SK-N-MC (cell line): ENCODE data around the gene CASQ2.

Experiments used
- DNase-seq: peaks from one replicate; pipeline ENCODE4 v3.0.0-alpha.2; 2011; ENCODE audit warnings: low read depth, low spot score
- H3K27ac ChIP-seq: fragments of 200-600 bp; sonication (generic); 2 replicates; pipeline ENCODE4 v1.5.1; 2016; ENCODE audit warnings: mixed run types
- H3K36me3 ChIP-seq: fragments of 200-600 bp; sonication (generic); 2 replicates; pipeline ENCODE4 v1.6.1; 2017; ENCODE audit warnings: antibody characterized with exemption, low read length, mixed read lengths; ENCODE audit not compliant: insufficient read depth
- H3K4me3 ChIP-seq: fragments of 200-600 bp; sonication (generic); 2 replicates; pipeline ENCODE4 v1.5.1; 2016
- H3K9ac ChIP-seq: fragments of 200-600 bp; sonication (generic); 2 replicates; pipeline ENCODE4 v1.8.0; 2017; ENCODE audit warnings: mixed run types, mixed read lengths; ENCODE audit not compliant: insufficient read length
- H3K9me3 ChIP-seq: fragments of 200-600 bp; sonication (generic); 2 replicates; pipeline ENCODE4 v1.6.1; 2017; ENCODE audit warnings: low read depth, mild to moderate bottlenecking, antibody characterized with exemption, low read length, moderate library complexity, mixed read lengths
- EZH2 ChIP-seq: fragments of 200-600 bp; sonication (generic); IDR thresholded peaks from one replicate; pipeline ENCODE4 v1.6.1; 2017; ENCODE audit warnings: antibody characterized with exemption
- FOXP2 ChIP-seq: optimal IDR thresholded peaks from 2 replicates; pipeline ENCODE3; 2011; ENCODE audit warnings: mild to moderate bottlenecking, moderate library complexity; ENCODE audit not compliant: insufficient read depth; ENCODE audit errors: extremely low read length, control extremely low read depth
- POLR2AphosphoS5 ChIP-seq: IDR thresholded peaks from 2 replicates; pipeline ENCODE4 v1.6.1; 2012; ENCODE audit warnings: mild to moderate bottlenecking, low read depth, low read length, borderline replicate concordance

Gene CASQ2

GRCh38 chr1:115771094-115771846 lies 2.8 kb upstream of the CASQ2 start:
- DNase-seq = no peak
- TF ChIP-seq FOXP2 = no peak
- TF ChIP-seq EZH2 = no peak
- no peak for TF ChIP-seq POLR2AphosphoS5
- Histone ChIP-seq H3K9ac (no peak overlapping the region), H3K36me3 (no peaks in the 10 kb centered on the region), H3K9me3 (no peaks in the 10 kb centered on the region), H3K27ac (no peak overlapping the region), H3K4me3 (no peak overlapping the region)

DNA sequence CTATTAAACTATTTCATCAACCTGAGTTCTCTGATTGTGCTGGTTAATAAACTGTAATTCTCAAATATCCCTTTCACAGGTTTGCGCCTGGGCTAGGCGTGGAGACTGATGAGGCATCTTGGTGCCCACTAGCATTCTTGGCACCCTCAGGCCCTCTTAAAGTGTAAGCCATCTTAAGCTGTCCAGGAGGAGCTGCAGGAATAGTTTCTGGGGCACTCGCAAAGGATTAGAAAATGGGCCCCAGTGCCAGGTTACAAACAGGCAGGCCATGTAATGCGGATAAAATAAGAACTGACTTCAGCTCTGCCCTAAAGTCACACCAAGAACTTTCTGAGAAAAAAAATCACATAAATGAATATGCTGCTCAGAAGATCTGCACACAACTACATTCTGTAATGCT lies 1.1 kb downstream of the CASQ2 start:
- Histone ChIP-seq H3K9ac (no peak overlapping the region), H3K36me3 (no peaks in the 10 kb centered on the region), H3K4me3 (no peak overlapping the region), H3K27ac (no peak overlapping the region), H3K9me3 (no peaks in the 10 kb centered on the region)
- DNase-seq = no peak
- TF ChIP-seq FOXP2 (no peak), POLR2AphosphoS5 (no peak), EZH2 (no peak)

- no peak for TF ChIP-seq EZH2
- TF ChIP-seq POLR2AphosphoS5 = no peak
- no peak for TF ChIP-seq FOXP2
- Histone ChIP-seq H3K36me3 (no peaks in the 10 kb centered on the region), H3K9me3 (no peaks in the 10 kb centered on the region), H3K9ac (no peak overlapping the region), H3K4me3 (no peak overlapping the region), H3K27ac (no peak overlapping the region)
- DNase-seq = no peak
These were observed 3.4 kb downstream of the CASQ2 start for GRCh38 chr1:115765091-115765490.

GRCh38 chr1:115764541-115764940 lies 4.0 kb downstream of the CASQ2 start:
- Histone ChIP-seq H3K9me3 (no peaks in the 10 kb centered on the region), H3K27ac (no peak overlapping the region), H3K36me3 (no peaks in the 10 kb centered on the region), H3K9ac (no peak overlapping the region), H3K4me3 (no peak overlapping the region)
- no peak for DNase-seq
- TF ChIP-seq FOXP2 (no peak), EZH2 (no peak), POLR2AphosphoS5 (no peak)

- Histone ChIP-seq H3K36me3 (no peaks in the 10 kb centered on the region), H3K27ac (no peak overlapping the region), H3K9ac (no peak overlapping the region), H3K9me3 (no peaks in the 10 kb centered on the region), H3K4me3 (no peak overlapping the region)
- DNase-seq = no peak
- TF ChIP-seq POLR2AphosphoS5 (no peak), FOXP2 (no peak), EZH2 (no peak)
These were observed 5.7 kb downstream of the CASQ2 start for GRCh38 chr1:115762779-115763178.

GRCh38 chr1:115761601-115762302 lies 6.8 kb downstream of the CASQ2 start:
- no peak overlapping the region for H3K27ac ChIP-seq
- no peaks in the 10 kb centered on the region for H3K9me3 ChIP-seq
- H3K9ac ChIP-seq = no peak overlapping the region
- no peaks in the 10 kb centered on the region for H3K36me3 ChIP-seq
- DNase-seq = no peak
- no peak for TF ChIP-seq FOXP2
- TF ChIP-seq EZH2 = no peak
- no peak for TF ChIP-seq POLR2AphosphoS5
- H3K4me3 ChIP-seq = no peak overlapping the region

- Histone ChIP-seq H3K4me3 (no peak overlapping the region), H3K9ac (no peak overlapping the region), H3K9me3 (no peaks in the 10 kb centered on the region), H3K36me3 (no peaks in the 10 kb centered on the region), H3K27ac (no peak overlapping the region)
- no peak for DNase-seq
- TF ChIP-seq FOXP2 (no peak), POLR2AphosphoS5 (no peak), EZH2 (no peak)
These were observed 10.7 kb downstream of the CASQ2 start for GRCh38 chr1:115757856-115758255.

DNA sequence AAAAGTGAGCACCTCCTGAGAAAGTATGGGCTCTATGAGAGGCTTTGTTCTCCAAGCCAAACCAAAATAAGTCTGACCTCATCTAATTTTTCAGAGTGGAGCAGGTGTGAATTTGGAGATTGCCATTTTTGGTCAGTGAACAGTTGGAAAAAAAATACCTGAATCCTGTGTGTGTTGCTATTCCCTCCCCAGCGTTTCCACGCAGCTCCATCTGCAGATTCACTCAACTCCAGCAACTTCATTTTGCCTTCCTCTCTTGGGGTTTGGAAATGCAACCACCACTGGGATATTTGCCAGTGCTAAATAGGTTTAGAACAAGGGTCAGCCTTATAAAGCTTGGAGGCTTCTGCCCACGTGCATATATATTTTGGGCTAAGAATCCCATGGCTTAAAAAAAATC lies 11.2 kb downstream of the CASQ2 start:
- Histone ChIP-seq H3K9ac (no peak overlapping the region), H3K9me3 (no peaks in the 10 kb centered on the region), H3K4me3 (no peak overlapping the region), H3K27ac (no peak overlapping the region), H3K36me3 (no peaks in the 10 kb centered on the region)
- no peak for TF ChIP-seq EZH2
- no peak for TF ChIP-seq POLR2AphosphoS5
- TF ChIP-seq FOXP2 = no peak
- DNase-seq = no peak
